CD4-positive, CD25-positive, alpha-beta regulatory T cell (primary cell): ENCODE measurements around the gene GID4. TPM values are rescaled to one million over a fixed set of nuclear protein-coding genes. Genes with fewer than 3 reads are reported as not detected.

Experiments
- ATAC-seq, 2 donors: fragments of 150-1000 bp; cut with Tn5 transposase; one replicate each; pipeline ENCODE4 v1.10.0; 2021; ENCODE audit warnings: low read depth in 2 of 2, moderate number of reproducible peaks in 2 of 2, moderate library complexity in 1 of 2
- DNase-seq, 3 donors: peaks; one replicate each; pipeline versions ENCODE4 v3.0.0 to v3.0.0-alpha.2; 2012 to 2022; ENCODE audit warnings: mixed read lengths in 1 of 3
- H3K27ac ChIP-seq: one replicate; pipeline ENCODE4 v1.7.0; 2013; ENCODE audit warnings: mild to moderate bottlenecking, low read length; ENCODE audit not compliant: insufficient read depth, poor library complexity, severe bottlenecking
- H3K27me3 ChIP-seq: one replicate; pipeline ENCODE4 v1.7.0; 2013; ENCODE audit warnings: low read length; ENCODE audit not compliant: control insufficient read depth, insufficient read depth
- H3K36me3 ChIP-seq: one replicate; pipeline ENCODE4 v1.7.0; 2013; ENCODE audit warnings: mild to moderate bottlenecking, low read length, moderate library complexity; ENCODE audit not compliant: control insufficient read depth, insufficient read depth
- H3K4me1 ChIP-seq: 2 replicates; pipeline ENCODE4 v1.7.0; 2013; ENCODE audit warnings: mild to moderate bottlenecking, low read length; ENCODE audit not compliant: insufficient read depth, control insufficient read depth, poor library complexity, severe bottlenecking
- H3K4me3 ChIP-seq: one replicate; pipeline ENCODE4 v1.7.0; 2013; ENCODE audit warnings: low read depth, mild to moderate bottlenecking, low read length, moderate library complexity
- H3K9me3 ChIP-seq, 2 experiments: 1 replicate in 1 of 2; 2 replicates in 1 of 2; pipeline ENCODE4 v1.7.0; 2013; ENCODE audit warnings: low read length in 2 of 2, mild to moderate bottlenecking in 1 of 2, moderate library complexity in 1 of 2; ENCODE audit not compliant: control insufficient read depth in 2 of 2
- H3K27ac Mint-ChIP-seq, 3 donors: one replicate each; pipeline ENCODE4 v1.8.0; 2020 to 2022; ENCODE audit warnings: mild to moderate bottlenecking in 3 of 3, mixed read lengths in 3 of 3, moderate library complexity in 2 of 3
- H3K27me3 Mint-ChIP-seq: one replicate; pipeline ENCODE4 v1.8.0; 2022; ENCODE audit warnings: mild to moderate bottlenecking, mixed read lengths
- H3K36me3 Mint-ChIP-seq: one replicate; pipeline ENCODE4 v1.8.0; 2020; ENCODE audit warnings: mixed read lengths
- H3K4me1 Mint-ChIP-seq, 4 donors: one replicate each; pipeline ENCODE4 v1.8.0; 2020 to 2022; ENCODE audit warnings: mixed read lengths in 4 of 4, mild to moderate bottlenecking in 1 of 4
- H3K4me3 Mint-ChIP-seq, 4 donors: one replicate each; pipeline ENCODE4 v1.8.0; 2020 to 2022; ENCODE audit warnings: mild to moderate bottlenecking in 4 of 4, mixed read lengths in 4 of 4, moderate library complexity in 3 of 4
- H3K9me3 Mint-ChIP-seq, 7 donors: one replicate each; pipeline ENCODE4 v1.8.0; 2020 to 2022; ENCODE audit warnings: mixed read lengths in 7 of 7, mild to moderate bottlenecking in 3 of 7, moderate library complexity in 2 of 7
- polyA plus RNA-seq, 4 donors: library from polyadenylated mRNA; unstranded; fragments of 300-500 nt; fragmentation: Illumina TruSeq; gene quantifications; one replicate each; pipeline ENCODE4 v1.2.3, GENCODE V29; 2021
- total RNA-seq: library from RNA; stranded (reverse); gene quantifications from one replicate; pipeline ENCODE4 v1.2.3, GENCODE V29; 2022

Gene GID4
- total and polyA plus RNA-seq, 5 donors from 2014 or later = 5.1 to 7.3 (median 5.4) TPM

DNA sequence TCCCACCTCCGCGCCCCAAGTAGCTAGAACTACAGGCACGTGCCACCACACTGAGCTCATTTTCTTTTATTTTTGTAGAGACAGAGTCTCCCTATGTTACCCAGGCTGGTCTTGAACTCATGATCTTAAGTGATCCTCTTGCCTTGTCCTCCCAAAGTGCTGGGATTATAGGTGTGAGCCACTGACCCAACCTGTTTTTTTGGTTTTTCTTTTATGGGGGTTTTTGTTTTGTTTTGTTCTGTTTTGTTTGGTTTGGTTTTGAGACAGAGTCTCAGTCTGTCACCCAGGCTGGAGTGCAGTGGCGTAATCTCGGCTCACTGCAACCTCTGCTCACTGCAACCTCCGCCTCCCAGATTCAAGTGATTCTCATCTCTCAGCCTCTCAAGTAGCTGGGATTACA lies 16.4 kb downstream of the GID4 start:
- H3K27ac Mint-ChIP-seq = no peak overlapping the region
- peaks cover 34% of the 10 kb centered on the region for H3K36me3 Mint-ChIP-seq
- no peak overlapping the region for H3K4me3 ChIP-seq

GRCh38 chr17:18056214-18056613 lies 17.0 kb downstream of the GID4 start:
- Mint-ChIP-seq H3K27ac (no peak overlapping the region), H3K9me3 (peaks cover 0 to 2% (median 0%) of the 10 kb centered on the region in 7 donors), H3K4me3 (no peak overlapping the region), H3K27me3 (no peaks in the 10 kb centered on the region), H3K36me3 (peaks cover 34% of the 10 kb centered on the region), H3K4me1 (peaks cover 0 to 6% (median under 1%) of the 10 kb centered on the region in 4 donors)
- Histone ChIP-seq H3K4me1 (no peaks in the 10 kb centered on the region), H3K4me3 (no peak overlapping the region), H3K9me3 (no peaks in the 10 kb centered on the region), H3K36me3 (peaks cover 52% of the 10 kb centered on the region), H3K27ac (no peak overlapping the region), H3K27me3 (no peaks in the 10 kb centered on the region)
- ATAC-seq = no peak
- no peak for DNase-seq

More for the DNA sequence above, 16.4 kb downstream of the GID4 start:
- Histone ChIP-seq H3K27ac (no peak overlapping the region), H3K4me1 (no peaks in the 10 kb centered on the region), H3K27me3 (no peaks in the 10 kb centered on the region), H3K36me3 (peaks cover 50% of the 10 kb centered on the region), H3K9me3 (no peaks in the 10 kb centered on the region)
- no peak overlapping the region for H3K4me3 Mint-ChIP-seq
- peaks cover 0 to 1% (median 0%) of the 10 kb centered on the region in 7 donors for H3K9me3 Mint-ChIP-seq
- peaks cover 0 to 6% (median 3%) of the 10 kb centered on the region in 4 donors for H3K4me1 Mint-ChIP-seq
- H3K27me3 Mint-ChIP-seq = no peaks in the 10 kb centered on the region
- ATAC-seq = no peak
- DNase-seq = no peak

DNA sequence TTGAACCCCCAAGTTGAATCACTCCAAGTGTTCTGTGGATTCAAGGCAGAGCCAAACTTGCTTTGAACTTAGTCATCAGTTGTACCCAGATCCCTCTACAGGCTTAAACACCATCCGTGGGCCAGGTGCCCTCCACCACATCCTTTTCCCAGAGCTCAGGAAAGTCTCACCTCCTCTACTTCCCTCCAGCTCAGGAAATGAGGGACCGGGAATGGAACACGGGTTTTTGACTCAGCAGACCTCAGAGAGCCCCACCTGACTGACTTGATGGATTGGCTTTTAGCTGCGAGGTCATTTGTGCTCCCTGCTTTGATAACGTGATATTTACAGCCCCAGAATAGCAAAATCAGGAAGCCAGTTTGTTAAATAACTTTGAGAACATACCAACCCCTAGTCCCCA lies 20.1 kb downstream of the GID4 start:
- DNase-seq (no peak), ATAC-seq (no peak)
- no peaks in the 10 kb centered on the region for H3K27me3 Mint-ChIP-seq
- no peak overlapping the region for H3K4me3 Mint-ChIP-seq
- H3K4me1 Mint-ChIP-seq = peaks cover 0 to 3% (median 0%) of the 10 kb centered on the region in 4 donors
- H3K27me3 ChIP-seq = no peaks in the 10 kb centered on the region
- H3K36me3 Mint-ChIP-seq = peaks cover 38% of the 10 kb centered on the region
- no peaks in the 10 kb centered on the region for H3K9me3 ChIP-seq
- H3K4me3 ChIP-seq = no peak overlapping the region
- H3K36me3 ChIP-seq = peaks cover 53% of the 10 kb centered on the region
- H3K27ac ChIP-seq = no peak overlapping the region
- H3K27ac Mint-ChIP-seq = no peak overlapping the region
- H3K4me1 ChIP-seq = no peaks in the 10 kb centered on the region
- H3K9me3 Mint-ChIP-seq = peaks cover 0 to 2% (median 0%) of the 10 kb centered on the region in 7 donors

- Histone ChIP-seq H3K4me3 (no peak overlapping the region), H3K9me3 (no peaks in the 10 kb centered on the region), H3K27ac (no peak overlapping the region), H3K4me1 (no peaks in the 10 kb centered on the region), H3K36me3 (peaks cover 39% of the 10 kb centered on the region), H3K27me3 (no peaks in the 10 kb centered on the region)
- Mint-ChIP-seq H3K27ac (peak overlapping the region in 1 of 3 donors; percentile 82), H3K4me3 (no peak overlapping the region), H3K4me1 (peaks cover 0 to 3% (median 0%) of the 10 kb centered on the region in 4 donors), H3K27me3 (no peaks in the 10 kb centered on the region), H3K36me3 (peaks cover 18% of the 10 kb centered on the region), H3K9me3 (peaks cover 0 to 2% (median 0%) of the 10 kb centered on the region in 7 donors)
- DNase-seq = no peak
- ATAC-seq = no peak
Observed at GRCh38 chr17:18064053-18064452, 24.8 kb downstream of the GID4 start.

GRCh38 chr17:18065546-18065945 lies 26.3 kb downstream of the GID4 start:
- Mint-ChIP-seq H3K27me3 (no peaks in the 10 kb centered on the region), H3K9me3 (peaks cover 0 to under 1% (median 0%) of the 10 kb centered on the region in 7 donors), H3K4me1 (no peaks in the 10 kb centered on the region), H3K36me3 (peaks cover 12% of the 10 kb centered on the region), H3K27ac (no peak overlapping the region), H3K4me3 (no peak overlapping the region)
- H3K27me3 ChIP-seq = no peaks in the 10 kb centered on the region
- H3K36me3 ChIP-seq = peaks cover 33% of the 10 kb centered on the region
- H3K9me3 ChIP-seq = no peaks in the 10 kb centered on the region
- H3K4me1 ChIP-seq = no peaks in the 10 kb centered on the region
- DNase-seq (no peak), ATAC-seq (no peak)
- H3K27ac ChIP-seq = no peak overlapping the region
- no peak overlapping the region for H3K4me3 ChIP-seq

DNA sequence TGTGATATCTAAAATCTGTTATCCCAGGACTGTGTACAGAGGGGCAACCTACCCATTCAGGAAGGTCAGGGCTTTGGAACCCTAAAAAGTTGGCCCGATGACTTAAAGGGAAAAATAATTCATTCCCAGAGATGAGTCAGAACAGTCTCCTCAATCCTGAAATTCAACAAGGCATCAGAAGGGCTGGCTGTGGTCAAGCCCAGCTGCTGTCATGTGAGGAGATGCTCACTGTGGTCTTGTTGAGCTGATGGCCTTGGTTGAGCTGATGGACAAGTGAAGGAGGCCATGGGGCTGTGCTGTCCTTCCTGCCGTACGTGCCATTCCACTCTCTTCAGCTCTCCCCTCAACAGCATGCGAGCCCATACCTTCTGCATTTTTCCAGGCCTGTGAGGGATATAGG lies 27.7 kb downstream of the GID4 start:
- Histone ChIP-seq H3K36me3 (peaks cover 25% of the 10 kb centered on the region), H3K9me3 (no peaks in the 10 kb centered on the region), H3K27ac (no peak overlapping the region), H3K27me3 (no peaks in the 10 kb centered on the region), H3K4me1 (no peaks in the 10 kb centered on the region), H3K4me3 (no peak overlapping the region)
- H3K9me3 Mint-ChIP-seq = no peaks in the 10 kb centered on the region
- peaks cover 12% of the 10 kb centered on the region for H3K36me3 Mint-ChIP-seq
- H3K4me3 Mint-ChIP-seq = no peak overlapping the region
- DNase-seq (no peak), ATAC-seq (no peak)
- H3K27me3 Mint-ChIP-seq = no peaks in the 10 kb centered on the region
- peaks cover 0 to 12% (median 0%) of the 10 kb centered on the region in 4 donors for H3K4me1 Mint-ChIP-seq
- H3K27ac Mint-ChIP-seq = peak overlapping the region in 1 of 3 donors; percentile 17

DNA sequence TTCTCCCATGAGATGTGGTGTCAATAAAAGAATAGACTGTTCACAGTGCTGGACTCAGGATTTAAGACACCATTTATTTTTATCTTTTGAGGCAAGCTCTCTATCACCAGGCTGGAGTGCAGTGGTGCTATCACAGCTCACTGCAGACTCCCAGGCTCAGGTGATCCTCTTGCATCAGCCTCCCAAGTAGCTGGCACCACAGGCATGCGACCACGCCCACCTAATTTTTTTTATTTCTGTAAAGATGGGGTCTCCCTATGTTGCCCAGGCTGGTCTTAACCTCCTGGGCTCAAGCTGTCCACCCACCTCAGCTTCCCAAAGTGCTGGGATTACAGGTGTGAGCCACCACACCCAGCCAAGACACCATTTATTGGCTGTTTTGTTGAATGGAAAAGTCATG lies 29.9 kb downstream of the GID4 start:
- no peak overlapping the region for H3K4me3 Mint-ChIP-seq
- peaks cover 0 to 13% (median 0%) of the 10 kb centered on the region in 4 donors for H3K4me1 Mint-ChIP-seq
- no peak overlapping the region for H3K4me3 ChIP-seq
- H3K27me3 Mint-ChIP-seq = peaks cover 5% of the 10 kb centered on the region
- DNase-seq (no peak), ATAC-seq (no peak)
- peaks cover 15% of the 10 kb centered on the region for H3K36me3 ChIP-seq
- no peaks in the 10 kb centered on the region for H3K27me3 ChIP-seq
- H3K9me3 Mint-ChIP-seq = no peaks in the 10 kb centered on the region
- H3K36me3 Mint-ChIP-seq = peaks cover 5% of the 10 kb centered on the region
- H3K27ac ChIP-seq = no peak overlapping the region
- no peaks in the 10 kb centered on the region for H3K9me3 ChIP-seq
- H3K4me1 ChIP-seq = no peaks in the 10 kb centered on the region
- H3K27ac Mint-ChIP-seq = no peak overlapping the region

- peaks cover 0 to 2% (median 0%) of the 10 kb centered on the region in 7 donors for H3K9me3 Mint-ChIP-seq
- Histone ChIP-seq H3K4me3 (no peak overlapping the region), H3K9me3 (no peaks in the 10 kb centered on the region), H3K27ac (no peak overlapping the region), H3K4me1 (no peaks in the 10 kb centered on the region), H3K36me3 (peaks cover under 1% of the 10 kb centered on the region), H3K27me3 (peaks cover 6% of the 10 kb centered on the region)
- no peak overlapping the region for H3K4me3 Mint-ChIP-seq
- peaks cover 0 to 13% (median 0%) of the 10 kb centered on the region in 4 donors for H3K4me1 Mint-ChIP-seq
- peak in 1 of 3 donors; percentile 11 for DNase-seq
- peaks cover 16% of the 10 kb centered on the region for H3K27me3 Mint-ChIP-seq
- no peaks in the 10 kb centered on the region for H3K36me3 Mint-ChIP-seq
- ATAC-seq = no peak
- H3K27ac Mint-ChIP-seq = no peak overlapping the region
Observed at GRCh38 chr17:18070861-18071340, 31.7 kb downstream of the GID4 start.
